GM12878 (cell line): ENCODE measurements around the gene CCL15. TPM values are rescaled to one million over a fixed set of nuclear protein-coding genes. Genes with fewer than 3 reads are reported as not detected.

Experiments
- ATAC-seq: fragments of 200-7000 bp; cut with Tn5 transposase; 3 replicates; pipeline ENCODE4 v1.9.1; 2020; ENCODE audit warnings: mild to moderate bottlenecking, moderate library complexity
- BruUV-seq: library from RNA; stranded (reverse); fragments of 400-500 nt; replicated peaks from 2 replicates; lab custom pipeline; 2021; lab: Mats Ljungman, UMichigan
- CTCF ChIA-PET: fragments of 300-600 bp; sonication (Branson Sonifier 250); formaldehyde crosslinking; extraction: SDS; loops from one replicate; lab custom pipeline; 2021; ENCODE audit warnings: inconsistent platforms; lab: Yijun Ruan, JAX
- POLR2A ChIA-PET: fragments of 350-600 bp; formaldehyde crosslinking; extraction: SDS; loops from one replicate; lab custom pipeline; 2021; ENCODE audit warnings: inconsistent platforms; lab: Charles Lee
- RAD21 ChIA-PET: fragments of 300-600 bp; sonication (Branson Sonifier 250); formaldehyde crosslinking; loops from one replicate; lab custom pipeline; 2023; ENCODE audit warnings: antibody characterized with exemption; ENCODE audit not compliant: unreplicated experiment; lab: Charles Lee
- SMC1A ChIA-PET: fragments of 300-600 bp; sonication (Branson Sonifier 250); formaldehyde crosslinking; loops from one replicate; lab custom pipeline; 2023; ENCODE audit not compliant: unreplicated experiment, uncharacterized antibody; lab: Charles Lee
- DNase-seq: peaks from one replicate; pipeline ENCODE4 v3.0.0-alpha.2; 2011; ENCODE audit warnings: low read depth, low spot score
- FAIRE-seq: peaks from 3 replicates; lab custom pipeline; 2011; peaks lifted over from hg19 to GRCh38; lab: Jason Lieb, UNC
- H2AFZ ChIP-seq: 2 replicates; pipeline ENCODE4 v1.6.0; 2011; ENCODE audit warnings: low read depth, low read length, control low read depth; ENCODE audit not compliant: control insufficient read depth
- H3K27ac ChIP-seq: 2 replicates; pipeline ENCODE4 v1.5.1; 2011; ENCODE audit warnings: control low read depth; ENCODE audit not compliant: control insufficient read depth, insufficient read depth
- H3K27me3 ChIP-seq, 2 experiments: replicated peaks in 1 of 2; 2 replicates each; pipeline versions ENCODE4 v1.6.0 to v1.6.1; 2011; ENCODE audit warnings: low read length in 1 of 2; ENCODE audit not compliant: control insufficient read depth in 2 of 2, insufficient read depth in 2 of 2
- H3K36me3 ChIP-seq, 2 experiments: 2 replicates each; pipeline ENCODE4 v1.5.1; 2011; ENCODE audit warnings: low read length in 1 of 2; ENCODE audit not compliant: control insufficient read depth in 2 of 2, insufficient read depth in 2 of 2
- H3K4me1 ChIP-seq: 2 replicates; pipeline ENCODE4 v1.6.1; 2011; ENCODE audit warnings: mild to moderate bottlenecking, low read length, moderate library complexity, mixed read lengths; ENCODE audit not compliant: control insufficient read depth, insufficient read depth
- H3K4me2 ChIP-seq: 2 replicates; pipeline ENCODE4 v1.6.0; 2011; ENCODE audit warnings: control low read depth; ENCODE audit not compliant: control insufficient read depth, insufficient read depth
- H3K4me3 ChIP-seq: fragments of 200-600 bp; sonication (generic); 2 replicates; pipeline ENCODE4 v1.5.1; 2016
- H3K79me2 ChIP-seq: 2 replicates; pipeline ENCODE4 v1.6.0; 2011; ENCODE audit warnings: low read length; ENCODE audit not compliant: control insufficient read depth, insufficient read depth
- H3K9ac ChIP-seq: 2 replicates; pipeline ENCODE4 v1.8.0; 2011; ENCODE audit warnings: low read length, control low read depth, mixed read lengths; ENCODE audit not compliant: control insufficient read depth, insufficient read depth
- H3K9me3 ChIP-seq: replicated peaks from 3 replicates; pipeline ENCODE4 v1.5.1; 2011; ENCODE audit warnings: mild to moderate bottlenecking, low read length; ENCODE audit not compliant: control insufficient read depth, insufficient read depth
- H4K20me1 ChIP-seq: 2 replicates; pipeline ENCODE4 v1.6.0; 2011; ENCODE audit not compliant: control insufficient read depth, insufficient read depth
- ATF2 ChIP-seq: IDR thresholded peaks from 2 replicates; pipeline ENCODE4 v1.6.1; 2012; ENCODE audit warnings: low read length, inconsistent platforms
- BACH1 ChIP-seq: fragments of 450-650 bp; IDR thresholded peaks from 2 replicates; pipeline ENCODE4 v1.6.1; 2017; ENCODE audit warnings: mild to moderate bottlenecking, borderline replicate concordance
- BRCA1 ChIP-seq: IDR thresholded peaks from 2 replicates; pipeline ENCODE4 v1.6.1; 2011; ENCODE audit warnings: low read depth, low read length, improper control_type of control experiment
- ETV6 ChIP-seq, 2 experiments: fragments of 450-650 bp in 1 of 2; IDR thresholded peaks in 1 of 2; conservative IDR thresholded peaks in 1 of 2; 2 replicates each; pipeline ENCODE4 v1.6.1; 2014; ENCODE audit warnings: antibody characterized with exemption in 1 of 2, borderline replicate concordance in 1 of 2, low read depth in 1 of 2, mild to moderate bottlenecking in 1 of 2, moderate library complexity in 1 of 2
- FOXM1 ChIP-seq: IDR thresholded peaks from 2 replicates; pipeline ENCODE4 v1.6.1; 2012; ENCODE audit warnings: low read depth, mild to moderate bottlenecking, inconsistent platforms, low read length, moderate library complexity
- HDAC2 ChIP-seq: fragments of 200-600 bp; sonication (generic); IDR thresholded peaks from 2 replicates; pipeline ENCODE4 v1.6.1; 2017
- KDM1A ChIP-seq: fragments of 200-600 bp; sonication (generic); IDR thresholded peaks from 2 replicates; pipeline ENCODE4 v1.6.1; 2016; ENCODE audit warnings: borderline replicate concordance
- MTA2 ChIP-seq: fragments of 450-650 bp; IDR thresholded peaks from 2 replicates; pipeline ENCODE4 v1.6.1; 2016; ENCODE audit warnings: low read depth, mild to moderate bottlenecking, moderate library complexity
- NR2C2 ChIP-seq: IDR thresholded peaks from 2 replicates; pipeline ENCODE4 v1.6.1; 2011; ENCODE audit warnings: borderline replicate concordance, low read depth; ENCODE audit not compliant: control insufficient read depth, insufficient read length
- POLR2A ChIP-seq: IDR thresholded peaks from 2 replicates; pipeline ENCODE4 v1.6.1; 2011; ENCODE audit warnings: low read depth, mild to moderate bottlenecking, low read length
- SREBF1 ChIP-seq: IDR thresholded peaks from 2 replicates; pipeline ENCODE4 v1.6.1; 2012; ENCODE audit warnings: mild to moderate bottlenecking, low read length
- SRF ChIP-seq, 2 experiments: IDR thresholded peaks; 2 replicates each; pipeline ENCODE4 v1.6.1; 2011; ENCODE audit warnings: low read depth in 2 of 2, low read length in 2 of 2, mild to moderate bottlenecking in 1 of 2, moderate library complexity in 1 of 2
- ZNF24 ChIP-seq: fragments of 450-650 bp; IDR thresholded peaks from 2 replicates; pipeline ENCODE4 v1.6.1; 2017; ENCODE audit warnings: antibody characterized with exemption, mild to moderate bottlenecking
- ZNF274 ChIP-seq: IDR thresholded peaks from one replicate; pipeline ENCODE4 v1.8.0; 2011; ENCODE audit not compliant: insufficient read length, insufficient read depth
- WGBS: methylation state at CpG from one replicate; pipeline ENCODE4 v1.1.6; 2016; ENCODE audit warnings: low lambda C conversion rate; ENCODE audit not compliant: insufficient replicate concordance, insufficient coverage; ENCODE audit errors: missing lambda C conversion rate; 5-methylcytosine and 5-hydroxymethylcytosine counted together
- in situ Hi-C: fragments of 300-500 bp; cut with MboI; formaldehyde crosslinking; loops from 9 replicates; pipeline ENCODE4 v1.14.3; 2018; ENCODE audit warnings: mixed read lengths
- intact Hi-C: fragments of 100-400 bp; cut with micrococcal nuclease; formaldehyde crosslinking; loops from one replicate; pipeline ENCODE4 v1.14.2; 2022; ENCODE audit not compliant: unreplicated experiment
- polyA plus RNA-seq, 11 experiments: library from polyadenylated mRNA; depleted of rRNA in 4 of 11; unstranded in 6 of 11; stranded (reverse) in 5 of 11; fragments of >200 nt; fragmentation: Nextera tagmentation in 4 of 11; fragmentation: Illumina TruSeq in 1 of 11; extraction: Ambion mirVana in 4 of 11; extraction: Trizol in 1 of 11; gene quantifications; 1 replicate in 1 of 11; 2 replicates in 10 of 11; pipeline versions ENCODE4 v1.2.1 to v1.2.3, GENCODE V29; 2011 to 2016; ENCODE audit warnings: inconsistent platforms in 2 of 11, missing spikeins in 2 of 11, low read depth in 1 of 11
- total RNA-seq, 4 experiments: library from RNA; depleted of rRNA in 3 of 4; stranded (reverse); fragments of >200 nt in 3 of 4; fragmentation: Illumina TruSeq in 1 of 4; extraction: Trizol in 1 of 4; gene quantifications; 2 replicates each; pipeline versions ENCODE4 v1.2.1 to v1.2.3, GENCODE V29; 2013 to 2021
- TF ChIP-seq, protein P1 (sequence below): fragments of 450-650 bp; IDR thresholded peaks from 2 replicates; pipeline ENCODE4 v1.6.1; 2016; ENCODE audit warnings: mild to moderate bottlenecking

The CCL15 gene
- total and polyA plus RNA-seq, 10 of the 15 experiments (the other 5 are each of a cell fraction or from before 2014, with no cell fraction given) = 0.12 TPM; not detected in 9

GRCh38 chr17:35998756-35999155, 2.6 kb downstream of the CCL15 start:
- Histone ChIP-seq H2AFZ (no peak overlapping the region), H3K27me3 (no peaks in the 10 kb centered on the region), H3K4me1 (peaks cover 20% of the 10 kb centered on the region), H4K20me1 (no peaks in the 10 kb centered on the region), H3K27ac (no peak overlapping the region), H3K4me3 (no peak overlapping the region), H3K79me2 (no peaks in the 10 kb centered on the region), H3K9ac (no peak overlapping the region), H3K4me2 (no peak overlapping the region), H3K36me3 (no peaks in the 10 kb centered on the region), H3K9me3 (peaks cover 1% of the 10 kb centered on the region; the same call in 2 of the 3 replicates)
- no peak for TF ChIP-seq ZNF274
- TF ChIP-seq ZNF24 = no peak
- TF ChIP-seq, protein P1, sequence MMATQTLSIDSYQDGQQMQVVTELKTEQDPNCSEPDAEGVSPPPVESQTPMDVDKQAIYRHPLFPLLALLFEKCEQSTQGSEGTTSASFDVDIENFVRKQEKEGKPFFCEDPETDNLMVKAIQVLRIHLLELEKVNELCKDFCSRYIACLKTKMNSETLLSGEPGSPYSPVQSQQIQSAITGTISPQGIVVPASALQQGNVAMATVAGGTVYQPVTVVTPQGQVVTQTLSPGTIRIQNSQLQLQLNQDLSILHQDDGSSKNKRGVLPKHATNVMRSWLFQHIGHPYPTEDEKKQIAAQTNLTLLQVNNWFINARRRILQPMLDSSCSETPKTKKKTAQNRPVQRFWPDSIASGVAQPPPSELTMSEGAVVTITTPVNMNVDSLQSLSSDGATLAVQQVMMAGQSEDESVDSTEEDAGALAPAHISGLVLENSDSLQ = no peak
- no peak for TF ChIP-seq SRF (IDR thresholded peaks at IDR 0.05; ENCODE audit: low read depth in 2 of 2, low read length in 2 of 2)
- FAIRE-seq (no peak), DNase-seq (no peak), ATAC-seq (no peak)
- POLR2A ChIA-PET = no interaction called here
- RAD21 ChIA-PET = interaction anchor here (1.3 to 1.4 kb wide), 2 partner anchors 16 to 23 kb away, joined by 3 read pairs; no protein-coding TSS in a partner anchor
- intact Hi-C loops = no loop called here
- BruUV-seq = no TSS peak
- SMC1A ChIA-PET = interaction anchor here (0.8 to 1.8 kb wide), 3 partner anchors 20 to 73 kb away, joined by 3 to 5 read pairs (median 5); no protein-coding TSS in a partner anchor
- in situ Hi-C loops = no loop called here
- WGBS = 89% methylated on average over 1 of the region's 1 CpG
- CTCF ChIA-PET = interaction anchor here (1.5 kb wide), 1 partner anchor 83 kb away, joined by 3 read pairs; no protein-coding TSS in a partner anchor

DNA sequence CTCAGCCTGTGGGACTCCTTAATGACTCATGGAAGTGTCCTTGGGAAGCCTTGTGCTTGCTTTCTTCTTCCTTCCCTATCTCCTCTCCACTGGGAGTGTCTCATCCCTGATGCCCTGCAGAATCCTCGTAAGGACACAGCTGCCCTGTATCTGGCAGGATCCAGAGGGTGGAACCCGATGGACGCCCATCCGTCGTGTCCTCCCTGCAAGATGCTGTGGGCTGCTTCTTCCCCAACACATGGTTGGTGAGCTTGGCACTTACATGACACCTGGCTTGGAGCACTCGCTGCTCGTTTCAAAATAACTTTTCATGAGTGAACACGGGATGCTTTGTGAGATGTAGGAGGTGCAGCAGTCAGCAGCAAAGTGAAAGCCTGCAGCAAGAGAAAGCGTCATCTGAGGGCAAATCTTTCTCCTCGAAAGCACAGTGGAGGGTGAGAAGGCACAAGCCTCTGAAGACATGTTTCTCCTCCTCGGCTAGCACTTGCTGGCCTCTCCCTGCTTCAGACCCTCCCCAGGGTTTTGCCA, 3.3 kb downstream of the CCL15 start:
- H3K4me3 ChIP-seq = no peak overlapping the region
- SMC1A ChIA-PET = interaction anchor here (1.0 to 1.8 kb wide), 3 partner anchors 11 to 74 kb away, joined by 3 to 5 read pairs (median 5); no protein-coding TSS in a partner anchor
- H4K20me1 ChIP-seq = no peaks in the 10 kb centered on the region
- peaks cover 1% of the 10 kb centered on the region; the same call in 2 of the 3 replicates for H3K9me3 ChIP-seq
- no peaks in the 10 kb centered on the region for H3K79me2 ChIP-seq
- in situ Hi-C loops (no loop called here), intact Hi-C loops (no loop called here)
- DNase-seq = no peak
- H3K36me3 ChIP-seq = no peaks in the 10 kb centered on the region
- H3K4me2 ChIP-seq = no peak overlapping the region
- H3K27me3 ChIP-seq = no peaks in the 10 kb centered on the region
- FAIRE-seq = no peak
- peaks cover 16% of the 10 kb centered on the region for H3K4me1 ChIP-seq
- 47% methylated on average over 11 of the region's 11 CpGs for WGBS
- POLR2A ChIA-PET = no interaction called here
- CTCF ChIA-PET = interaction anchor here (1.1 to 1.5 kb wide), 2 partner anchors 23 to 84 kb away, joined by 3 read pairs; no protein-coding TSS in a partner anchor
- H3K9ac ChIP-seq = no peak overlapping the region
- BruUV-seq = no TSS peak
- RAD21 ChIA-PET = interaction anchor here (1.3 to 1.4 kb wide), 2 partner anchors 15 to 22 kb away, joined by 3 read pairs; no protein-coding TSS in a partner anchor
- H3K27ac ChIP-seq = no peak overlapping the region
- ATAC-seq = no peak
- no peak overlapping the region for H2AFZ ChIP-seq
- TF ChIP-seq ATF2 (no peak), MTA2 (no peak), BRCA1 (no peak), ETV6 (conservative IDR thresholded peaks at IDR 0.05 in 1 of 2, IDR thresholded peaks at IDR 0.05 in 1 of 2; ENCODE audit: borderline replicate concordance in 1 of 2, low read depth in 1 of 2) (no peak), KDM1A (no peak), BACH1 (no peak), POLR2A (no peak), FOXM1 (no peak), SREBF1 (no peak), HDAC2 (no peak), NR2C2 (no peak)
